Measurements from ENCODE around the gene COL27A1.
A peak's percentile ranks its signal among the peaks of the same experiment; 100 is the strongest.

COL27A1 gene

DNA sequence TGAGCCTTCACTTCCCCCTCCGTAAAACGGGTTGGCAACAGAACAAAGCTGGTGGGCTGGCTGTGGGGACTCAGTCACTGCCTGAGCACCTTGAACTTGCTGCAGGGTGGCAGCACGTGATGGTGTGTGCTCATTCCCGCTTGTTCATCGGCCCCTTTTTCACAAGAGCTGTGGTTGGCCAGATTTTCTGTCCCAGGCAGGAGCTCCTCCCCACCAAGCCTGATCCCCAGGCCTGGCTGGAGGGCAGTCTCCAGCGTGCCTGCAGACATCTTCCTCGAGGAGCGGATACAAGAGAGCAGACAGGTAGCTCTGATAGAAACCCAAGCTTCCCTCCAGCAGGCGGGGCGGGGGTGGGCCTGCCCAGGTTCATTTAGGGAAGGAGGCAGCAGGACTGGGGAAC, 105.7 kb downstream of the COL27A1 start:
- FAIRE-seq (no peak), DNase-seq (ENCODE audit: insufficient read length, low spot score) (no peak)

DNA sequence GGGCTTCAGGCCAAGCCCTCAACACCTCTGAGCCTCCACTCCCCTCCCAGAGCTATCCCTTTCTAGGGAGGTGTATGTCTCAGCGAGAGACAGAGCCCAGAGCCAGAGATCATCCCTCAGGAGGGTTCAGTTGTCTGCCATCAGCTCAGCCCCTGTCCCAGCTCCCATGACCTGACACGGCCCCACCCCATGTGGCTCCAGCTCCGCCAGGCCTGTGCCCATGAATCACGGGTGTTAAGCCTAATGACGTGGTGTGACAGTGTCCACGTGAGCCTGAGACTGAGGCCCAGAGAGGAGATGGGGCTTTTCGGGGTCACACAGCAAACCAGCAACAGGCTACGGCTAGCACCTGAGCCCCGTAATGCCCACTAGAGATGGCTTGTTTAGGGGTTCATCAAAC, 106.7 kb downstream of the COL27A1 start:
- TF ChIP-seq, protein P1, sequence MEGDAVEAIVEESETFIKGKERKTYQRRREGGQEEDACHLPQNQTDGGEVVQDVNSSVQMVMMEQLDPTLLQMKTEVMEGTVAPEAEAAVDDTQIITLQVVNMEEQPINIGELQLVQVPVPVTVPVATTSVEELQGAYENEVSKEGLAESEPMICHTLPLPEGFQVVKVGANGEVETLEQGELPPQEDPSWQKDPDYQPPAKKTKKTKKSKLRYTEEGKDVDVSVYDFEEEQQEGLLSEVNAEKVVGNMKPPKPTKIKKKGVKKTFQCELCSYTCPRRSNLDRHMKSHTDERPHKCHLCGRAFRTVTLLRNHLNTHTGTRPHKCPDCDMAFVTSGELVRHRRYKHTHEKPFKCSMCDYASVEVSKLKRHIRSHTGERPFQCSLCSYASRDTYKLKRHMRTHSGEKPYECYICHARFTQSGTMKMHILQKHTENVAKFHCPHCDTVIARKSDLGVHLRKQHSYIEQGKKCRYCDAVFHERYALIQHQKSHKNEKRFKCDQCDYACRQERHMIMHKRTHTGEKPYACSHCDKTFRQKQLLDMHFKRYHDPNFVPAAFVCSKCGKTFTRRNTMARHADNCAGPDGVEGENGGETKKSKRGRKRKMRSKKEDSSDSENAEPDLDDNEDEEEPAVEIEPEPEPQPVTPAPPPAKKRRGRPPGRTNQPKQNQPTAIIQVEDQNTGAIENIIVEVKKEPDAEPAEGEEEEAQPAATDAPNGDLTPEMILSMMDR (IDR thresholded peaks at IDR 0.05; ENCODE audit: insufficient read depth, missing control alignments): no peak
- DNase-seq (ENCODE audit: insufficient read length, low spot score) (no peak), FAIRE-seq (no peak)

More for the DNA sequence above, 105.7 kb downstream of the COL27A1 start:
- TF ChIP-seq, protein P1 (IDR thresholded peaks at IDR 0.05; ENCODE audit: insufficient read depth, missing control alignments): no peak

DNA sequence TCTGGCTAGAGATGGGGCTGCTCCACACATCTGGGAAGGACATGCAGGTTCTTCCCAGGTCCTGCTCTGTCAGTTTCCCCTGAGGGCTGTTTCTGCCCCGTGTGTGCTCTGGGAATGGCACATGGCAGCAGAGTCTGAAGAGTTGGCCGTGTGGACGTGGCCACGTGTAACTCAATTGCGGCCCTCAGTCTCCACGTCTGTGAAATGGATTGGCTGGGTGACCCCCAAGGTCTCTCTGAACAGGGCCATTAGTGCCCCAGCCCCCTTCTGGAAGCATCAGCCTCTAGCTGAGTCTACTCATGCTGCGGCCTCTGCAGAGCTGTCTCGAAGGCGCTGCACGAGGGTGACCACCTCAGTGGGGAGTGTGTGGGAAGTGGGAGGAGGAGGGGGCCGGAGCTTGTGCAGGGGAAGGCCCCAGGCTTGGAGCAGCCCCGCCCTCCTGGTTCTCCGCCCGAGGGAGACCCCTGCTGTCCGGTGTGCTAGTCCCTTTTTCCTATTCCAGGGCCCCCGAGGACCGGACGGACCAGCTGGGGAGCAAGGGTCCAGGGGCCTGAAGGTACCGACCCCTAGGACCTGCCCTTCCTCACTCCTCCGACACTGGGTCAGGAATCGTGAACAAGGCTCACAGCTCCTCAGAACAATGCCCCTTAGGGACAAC, 108.6 kb downstream of the COL27A1 start:
- FAIRE-seq: no peak
- DNase-seq (ENCODE audit: insufficient read length, low spot score): no peak
- TF ChIP-seq, protein P1 (IDR thresholded peaks at IDR 0.05; ENCODE audit: insufficient read depth, missing control alignments): peak; percentile 35

DNA sequence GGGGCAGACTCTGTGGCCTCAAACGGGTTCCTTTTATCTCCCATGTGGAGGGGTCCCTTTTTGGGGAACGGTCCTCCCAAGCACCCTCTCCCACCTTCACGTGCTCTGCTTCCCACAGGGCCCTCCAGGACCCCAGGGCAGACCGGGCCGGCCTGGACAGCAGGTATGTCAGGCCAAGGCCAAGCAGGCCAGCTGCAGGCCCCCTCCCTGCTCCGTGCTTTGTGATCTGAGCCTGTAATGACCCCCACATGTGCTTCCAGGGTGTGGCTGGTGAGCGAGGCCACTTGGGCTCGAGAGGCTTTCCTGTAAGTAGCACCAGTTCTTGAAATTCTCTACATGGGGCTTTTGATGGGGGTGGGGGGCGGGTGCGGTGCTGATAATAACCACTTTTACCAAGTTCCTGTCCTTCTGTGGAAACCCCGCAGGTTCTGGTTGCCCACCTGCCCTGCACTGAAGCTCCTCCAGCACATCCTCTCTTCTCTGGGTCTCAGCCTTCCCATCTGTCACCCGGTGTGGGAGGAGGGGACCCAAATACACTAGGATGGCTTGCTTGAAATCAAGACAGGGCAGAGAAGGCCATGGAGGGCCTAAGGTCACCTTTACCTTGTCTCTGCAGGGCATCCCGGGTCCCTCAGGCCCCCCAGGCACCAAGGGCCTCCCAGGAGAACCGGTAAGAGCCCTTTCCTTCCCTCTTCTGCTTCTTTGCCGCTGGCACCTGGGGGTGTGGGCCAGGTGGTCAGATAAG, 109.6 kb downstream of the COL27A1 start:
- TF ChIP-seq, protein P1 (IDR thresholded peaks at IDR 0.05; ENCODE audit: insufficient read depth, missing control alignments): no peak

DNA sequence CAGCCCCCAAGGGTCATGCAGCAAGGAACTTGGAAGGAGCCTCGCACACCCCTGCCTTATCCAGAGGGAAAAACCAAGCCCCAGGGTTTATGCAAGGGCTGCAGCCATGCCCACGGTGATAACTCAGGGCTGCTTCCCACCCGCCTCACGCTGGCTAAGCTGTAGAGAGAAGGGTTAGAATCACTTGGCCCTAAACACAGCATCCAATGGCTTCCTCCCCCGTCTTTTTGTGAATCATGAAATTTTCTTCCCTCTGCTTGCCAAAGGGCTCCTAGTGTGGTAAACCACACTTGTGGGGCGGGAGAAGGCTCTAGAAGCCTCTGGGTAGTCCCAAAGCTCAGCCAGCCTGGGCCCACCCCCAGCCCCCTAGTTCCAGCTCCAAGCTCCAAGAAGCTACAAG, 111.6 kb downstream of the COL27A1 start:
- no peak for FAIRE-seq
- no peak for DNase-seq (ENCODE audit: insufficient read length, low spot score)
- TF ChIP-seq, protein P1 (IDR thresholded peaks at IDR 0.05; ENCODE audit: insufficient read depth, missing control alignments): no peak

More for the DNA sequence above, 109.6 kb downstream of the COL27A1 start:
- DNase-seq (ENCODE audit: insufficient read length, low spot score): no peak
- no peak for FAIRE-seq

DNA sequence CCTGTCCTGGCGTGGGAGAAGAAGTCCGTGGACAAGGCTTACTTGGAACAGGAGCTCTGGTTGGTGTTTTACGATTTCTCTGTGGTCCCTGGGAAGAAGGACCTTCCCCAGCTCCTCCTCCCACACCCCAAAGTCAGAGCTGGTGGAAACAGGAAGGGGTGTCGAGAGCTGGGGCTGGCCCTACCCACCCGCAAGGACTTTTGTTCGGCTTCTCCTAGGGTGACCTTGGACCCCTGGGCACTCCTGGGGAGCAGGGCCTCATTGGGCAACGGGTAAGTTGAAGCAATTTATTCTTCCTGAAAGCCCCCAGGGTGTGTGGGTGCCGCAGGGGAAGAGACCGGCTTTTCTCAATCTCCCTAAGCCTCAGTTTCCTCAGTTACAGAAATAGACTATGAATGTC, 113.7 kb downstream of the COL27A1 start:
- FAIRE-seq (no peak), DNase-seq (ENCODE audit: insufficient read length, low spot score) (no peak)
- TF ChIP-seq, protein P1 (IDR thresholded peaks at IDR 0.05; ENCODE audit: insufficient read depth, missing control alignments): no peak
